ENCODE results near the gene NRG3.
"Not testable (repeated sequence)": the region's sequence is repeated elsewhere in the genome, so short reads cannot be mapped to it uniquely, and the experiment has no call there.

NRG3 gene

GRCh38 chr10:82574081-82574480 lies 699.1 kb downstream of the NRG3 start:
- no peak for DNase-seq (ENCODE audit: low spot score)

DNA sequence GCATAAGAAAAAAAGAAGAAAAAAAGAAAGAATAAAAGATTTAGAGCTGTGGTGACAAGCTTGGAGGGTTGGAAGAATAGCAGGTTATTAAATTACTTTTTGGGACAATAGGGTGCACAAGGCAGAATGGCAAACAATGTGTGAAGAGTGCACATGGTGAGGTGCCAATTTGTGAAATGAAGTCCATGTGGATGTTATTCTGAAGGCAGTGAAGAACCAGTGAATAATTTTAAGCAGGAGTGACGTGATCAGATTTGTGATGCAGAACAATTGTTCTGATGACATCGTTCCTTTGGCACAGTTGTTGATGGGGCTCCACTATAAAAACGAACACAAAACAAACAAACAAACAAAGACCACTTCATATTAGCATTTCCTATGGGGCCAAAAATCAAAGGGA lies 700.3 kb downstream of the NRG3 start:
- no peak for DNase-seq (ENCODE audit: low spot score)

DNA sequence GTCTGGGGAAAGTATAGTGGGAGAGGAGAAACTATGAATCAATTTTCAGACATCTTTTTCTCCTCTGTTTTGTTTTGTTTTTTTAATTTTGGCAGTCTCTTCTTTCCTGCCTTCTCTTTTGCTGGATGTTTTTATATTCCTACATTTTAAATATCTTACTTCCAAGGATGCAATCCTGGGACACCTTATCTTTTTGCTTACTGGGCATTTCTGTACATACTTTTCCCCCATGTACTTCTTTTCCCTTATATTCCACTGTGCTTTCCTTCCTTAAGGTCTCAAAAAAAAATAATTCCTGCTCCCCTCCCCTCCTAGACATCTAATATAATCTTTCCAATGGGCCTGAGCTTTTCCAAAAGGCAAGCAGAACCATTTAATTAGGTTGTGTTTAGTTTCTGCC lies 701.1 kb downstream of the NRG3 start:
- no peak for DNase-seq (ENCODE audit: low spot score)

DNA sequence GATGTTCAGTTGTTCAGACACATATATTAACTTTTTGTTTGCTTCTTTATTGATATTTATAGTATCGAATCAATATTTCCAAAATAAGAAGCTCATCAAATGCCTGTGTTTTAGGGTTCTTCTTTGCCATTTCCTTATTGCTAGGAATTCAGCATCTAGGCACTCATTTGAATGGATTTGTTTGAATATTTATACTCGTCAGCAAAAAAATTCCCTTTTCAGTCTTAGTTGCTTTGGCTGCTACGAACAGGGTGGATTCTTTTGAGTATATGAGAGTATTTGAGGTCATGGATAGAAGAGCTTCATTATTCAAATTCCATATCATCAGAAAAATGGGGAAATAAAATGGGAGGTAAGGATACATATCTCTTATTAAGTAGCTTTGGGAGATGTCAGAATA lies 706.9 kb downstream of the NRG3 start:
- no peak for DNase-seq (ENCODE audit: low spot score)

DNA sequence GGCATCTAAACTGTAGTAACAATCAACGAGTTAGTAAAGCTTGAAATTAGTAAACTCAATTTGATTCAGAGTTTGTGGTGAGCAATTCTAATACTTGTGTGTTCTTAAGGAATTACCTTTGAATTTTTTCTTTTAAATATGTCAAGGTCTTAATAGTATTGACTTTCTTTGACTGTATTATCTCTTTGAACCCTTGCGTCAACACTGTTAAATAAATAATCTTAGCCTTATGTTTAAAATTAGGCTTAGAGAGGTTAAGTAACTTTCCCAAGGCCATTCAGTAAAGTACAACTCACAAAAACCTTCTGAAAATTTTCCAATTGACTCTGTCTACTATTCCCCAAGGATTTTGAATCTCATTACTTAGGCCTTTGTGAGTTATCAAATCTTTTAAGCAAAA lies 716.4 kb downstream of the NRG3 start:
- DNase-seq (ENCODE audit: low spot score), result no peak

GRCh38 chr10:82597840-82598239 lies 722.8 kb downstream of the NRG3 start:
- no peak for DNase-seq (ENCODE audit: low spot score)

DNA sequence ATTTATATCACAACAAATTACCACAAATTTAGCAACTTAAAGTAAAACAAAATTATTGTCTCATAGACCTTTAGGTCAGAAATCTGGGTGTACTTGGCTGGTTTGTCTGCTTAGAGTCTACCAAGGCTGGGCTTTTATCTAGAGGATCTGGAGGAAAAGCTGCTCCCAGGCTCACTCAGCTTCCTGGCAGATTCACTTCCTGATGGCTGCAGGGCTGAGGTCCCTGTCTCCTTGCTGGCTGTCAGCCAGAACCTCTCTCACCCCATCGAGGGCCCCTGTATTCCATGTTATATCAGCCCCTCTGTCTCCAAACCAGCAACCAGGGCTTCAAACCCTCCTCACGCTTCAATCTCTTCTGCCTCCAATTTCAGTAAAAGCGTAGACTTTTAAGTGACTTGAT lies 734.9 kb downstream of the NRG3 start:
- no peak for DNase-seq (ENCODE audit: low spot score)

DNA sequence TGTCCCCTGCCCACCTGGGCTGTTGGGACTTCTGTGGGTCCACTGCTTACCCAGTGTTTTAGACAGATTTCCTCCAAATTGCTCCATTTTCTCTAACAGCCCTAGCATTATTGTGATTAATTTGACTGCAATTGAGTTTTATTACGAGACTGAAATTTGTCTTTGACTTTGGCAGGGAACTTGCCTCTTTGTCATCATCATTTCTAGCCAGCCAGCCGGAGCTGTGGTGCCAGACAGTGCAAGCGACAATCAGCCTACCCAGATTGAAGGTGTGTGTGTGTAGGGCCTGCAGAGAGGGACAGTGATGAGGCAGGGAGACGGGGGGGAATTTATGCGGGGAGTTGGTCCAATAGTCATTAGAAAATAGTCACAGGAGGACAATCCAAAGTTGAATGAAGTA lies 743.0 kb downstream of the NRG3 start:
- no peak for DNase-seq (ENCODE audit: low spot score)

DNA sequence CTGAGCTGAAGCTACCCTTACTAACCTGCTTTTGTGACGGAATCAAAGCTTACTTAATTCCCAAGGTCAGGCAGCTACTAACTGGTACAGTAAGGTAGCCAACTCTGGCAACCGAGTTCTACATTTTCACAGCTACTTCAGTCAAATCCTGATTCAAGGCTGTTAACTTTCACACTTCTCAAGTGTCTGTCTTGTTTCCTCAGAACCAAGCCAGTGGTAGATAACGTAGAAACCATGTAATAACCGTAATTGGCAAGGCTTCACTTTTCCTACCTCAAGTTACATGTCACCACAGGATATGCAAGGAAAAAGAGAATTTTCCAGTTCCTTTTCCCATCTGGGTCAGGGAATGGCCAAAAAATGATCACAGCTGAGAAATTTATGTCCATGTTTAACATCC lies 746.7 kb downstream of the NRG3 start:
- DNase-seq (ENCODE audit: low spot score), result no peak

- DNase-seq (ENCODE audit: low spot score), result no peak
Observed at GRCh38 chr10:82622479-82622878, 747.5 kb downstream of the NRG3 start.

DNA sequence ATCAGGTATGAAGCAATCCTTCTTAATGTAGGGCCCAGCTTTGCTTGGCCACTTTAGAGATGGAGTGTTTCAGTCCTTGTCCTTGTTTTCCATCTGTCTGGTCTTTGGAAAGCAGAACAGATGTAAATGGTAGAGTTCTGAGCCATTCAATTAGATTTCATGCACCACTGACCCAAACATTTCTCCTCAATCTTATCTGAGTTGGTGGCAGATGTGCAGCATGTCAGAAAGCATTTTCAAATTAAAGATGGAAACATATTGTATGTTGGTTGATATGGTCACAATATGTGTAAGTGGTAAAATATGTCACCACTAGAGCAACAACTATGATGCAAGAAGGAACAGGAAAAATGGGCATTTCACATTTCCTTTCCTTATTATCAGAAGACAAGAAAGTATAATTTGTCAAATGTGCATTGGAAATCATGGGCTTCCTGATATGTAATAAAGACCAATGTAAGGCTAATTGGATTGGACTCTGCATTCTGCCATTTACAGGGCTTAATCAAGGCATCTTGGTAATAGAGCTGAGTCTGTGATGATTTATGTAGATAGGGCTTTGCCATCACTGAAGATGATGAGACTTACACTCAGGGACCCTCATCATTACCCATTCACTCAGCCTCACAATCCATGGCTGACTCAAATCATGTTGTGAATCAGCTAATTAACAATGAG lies 750.7 kb downstream of the NRG3 start:
- DNase-seq (ENCODE audit: low spot score), result no peak

DNA sequence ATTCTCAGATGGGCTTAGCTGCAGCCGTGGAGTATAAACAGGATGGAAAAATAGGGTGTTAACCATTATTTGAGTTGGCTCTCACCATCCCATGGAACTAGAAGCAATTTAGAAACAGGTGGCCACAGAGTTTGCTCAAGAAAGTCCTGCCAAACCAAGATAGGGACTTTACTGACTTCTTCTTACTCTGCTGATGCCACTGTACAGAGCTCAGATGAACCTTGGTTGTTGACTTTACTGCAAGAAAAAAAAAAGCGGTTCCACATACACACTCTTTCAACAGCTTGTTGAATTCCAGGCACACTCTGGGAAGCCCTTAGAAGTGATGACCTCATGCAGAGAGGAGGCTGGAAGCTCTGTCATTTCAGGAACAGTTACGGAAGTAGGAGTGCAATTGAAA lies 753.4 kb downstream of the NRG3 start:
- no peak for DNase-seq (ENCODE audit: low spot score)

GRCh38 chr10:82643076-82643475 lies 768.1 kb downstream of the NRG3 start:
- DNase-seq (ENCODE audit: low spot score), result no peak

DNA sequence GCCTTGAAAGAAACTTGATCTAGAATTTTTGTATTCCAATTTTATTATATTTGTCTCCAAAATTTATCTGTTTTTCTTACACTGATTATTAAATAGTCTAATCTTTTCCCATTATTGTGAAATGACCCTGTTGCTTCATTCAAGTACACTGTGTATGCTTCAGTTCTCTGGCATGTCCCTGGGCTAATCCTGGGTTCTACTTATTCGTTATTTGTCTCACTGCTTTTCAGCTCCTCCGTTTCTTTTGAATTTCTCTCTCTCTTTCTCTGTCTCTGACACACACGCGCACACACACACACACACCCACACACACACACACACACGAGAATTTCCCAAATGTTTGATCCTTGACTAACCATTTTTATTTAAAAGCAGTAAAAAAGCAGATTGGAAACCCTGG lies 768.6 kb downstream of the NRG3 start:
- DNase-seq (ENCODE audit: low spot score), result no peak

GRCh38 chr10:82645221-82645620 lies 770.2 kb downstream of the NRG3 start:
- DNase-seq (ENCODE audit: low spot score), result no peak

- no peak for DNase-seq (ENCODE audit: low spot score)
Observed at GRCh38 chr10:82653244-82654155, 778.5 kb downstream of the NRG3 start.

DNA sequence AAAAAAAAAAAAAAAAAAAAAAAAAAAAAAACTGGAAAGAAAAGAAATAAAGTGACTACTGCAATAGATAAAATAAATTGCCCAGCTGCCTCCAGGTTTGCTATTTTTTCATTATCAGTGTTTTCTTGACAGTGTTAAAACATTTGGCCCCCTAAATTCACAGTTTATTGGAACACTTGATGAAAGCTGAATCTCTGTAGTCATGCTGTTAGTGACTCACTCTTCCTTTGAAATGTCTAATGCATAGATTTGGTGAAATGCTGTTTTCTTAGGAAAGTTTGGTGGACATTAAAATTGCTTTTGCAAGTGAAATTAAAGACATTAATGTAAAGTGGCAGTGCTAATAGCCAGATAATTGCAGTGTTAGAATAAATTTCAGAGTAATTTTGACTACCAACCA lies 785.2 kb downstream of the NRG3 start:
- DNase-seq (ENCODE audit: low spot score), result no peak

GRCh38 chr10:82660986-82661385 lies 786.0 kb downstream of the NRG3 start:
- DNase-seq (ENCODE audit: low spot score), result no peak

DNA sequence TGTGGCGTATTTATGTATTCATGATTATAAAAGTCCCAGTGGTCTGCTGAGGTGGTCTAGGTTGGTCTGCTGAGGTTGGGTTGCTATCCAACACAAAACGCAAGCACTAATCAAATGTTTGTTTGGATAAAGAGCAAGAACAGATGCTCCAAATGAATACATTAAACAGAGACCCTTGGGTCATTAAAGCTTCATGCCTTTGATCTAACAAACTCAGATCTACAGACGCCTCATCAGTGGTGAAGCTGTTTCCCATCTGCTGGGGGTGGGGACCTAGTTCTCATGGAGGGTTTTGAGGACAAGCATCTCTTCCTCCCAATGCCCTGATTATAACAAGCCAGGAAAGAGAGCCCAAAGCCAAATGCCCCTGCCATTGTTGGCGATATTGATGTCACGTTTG lies 786.7 kb downstream of the NRG3 start:
- no peak for DNase-seq (ENCODE audit: low spot score)

- no peak for DNase-seq (ENCODE audit: low spot score)
Observed at GRCh38 chr10:82668221-82668895, 793.4 kb downstream of the NRG3 start.

DNA sequence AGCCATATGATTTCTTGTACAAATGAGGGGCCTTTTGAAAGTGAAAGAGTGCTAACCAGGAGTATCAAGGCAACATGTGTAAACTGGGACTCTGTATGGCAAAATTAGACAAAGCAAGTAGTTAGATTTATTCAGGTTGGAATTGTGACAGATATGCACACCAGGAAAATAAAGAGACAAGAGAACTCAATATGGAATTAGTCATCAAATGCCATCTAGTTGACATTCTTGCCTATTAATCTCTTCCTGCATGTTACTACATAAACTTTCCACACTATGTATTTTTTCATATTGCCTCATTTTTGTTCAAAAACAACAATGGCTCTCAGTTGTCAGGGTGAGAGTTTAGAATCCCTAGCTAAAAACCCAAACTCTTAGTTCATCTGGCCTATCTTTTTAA lies 799.0 kb downstream of the NRG3 start:
- no peak for DNase-seq (ENCODE audit: low spot score)

DNA sequence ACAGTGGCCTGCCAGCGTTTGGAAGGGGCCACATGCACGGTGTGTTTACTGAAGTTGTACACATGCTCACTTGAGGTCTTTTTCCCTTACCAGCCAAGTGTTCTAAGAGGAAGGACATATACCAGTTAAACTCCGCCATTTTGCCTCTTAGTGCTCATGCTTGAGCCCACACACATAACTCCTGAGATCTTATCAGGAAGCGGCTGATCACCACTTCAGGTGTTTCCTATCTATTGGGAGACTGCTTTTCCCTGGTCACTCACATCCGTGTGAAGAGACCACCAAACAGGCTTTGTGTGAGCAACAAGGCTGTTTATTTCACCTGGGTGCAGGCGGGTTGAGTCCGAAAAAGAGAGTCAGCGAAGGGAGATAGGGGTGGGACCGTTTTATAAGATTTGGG lies 802.9 kb downstream of the NRG3 start:
- not testable (repeated sequence) for DNase-seq (ENCODE audit: low spot score)

DNA sequence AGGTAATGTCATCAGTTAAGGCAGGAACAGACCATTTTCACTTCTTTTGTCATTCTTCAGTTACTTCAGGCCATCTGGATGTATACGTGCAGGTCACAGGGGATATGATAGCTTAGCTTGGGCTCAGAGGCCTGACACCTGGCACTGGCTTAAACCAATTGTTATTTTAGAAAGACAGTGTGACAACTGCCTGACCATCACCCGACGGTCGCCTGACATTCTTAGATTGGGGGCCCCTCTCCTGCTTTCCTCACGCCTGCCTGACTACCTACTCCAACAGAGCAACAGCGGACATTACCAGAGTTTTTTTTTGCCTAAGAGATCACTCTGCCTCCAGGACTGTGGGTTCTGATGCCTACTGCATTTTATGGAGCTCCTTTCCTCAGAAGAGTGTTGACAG lies 803.5 kb downstream of the NRG3 start:
- DNase-seq (ENCODE audit: low spot score), result not testable (repeated sequence)

All from cerebellar cortex (tissue), 1 donor.